BJ (cell line): Measurements from ENCODE around the gene GCAT. TPM values are rescaled to one million over a fixed set of nuclear protein-coding genes. Genes with fewer than 3 reads are reported as not detected.
A peak's percentile ranks its signal among the peaks of the same experiment; 100 is the strongest.

Experiments used
- CTCF ChIA-PET: fragments of 350-600 bp; formaldehyde crosslinking; extraction: SDS; loops from one replicate; lab custom pipeline; 2021; ENCODE audit warnings: antibody characterized with exemption, inconsistent platforms; lab: Yijun Ruan, JAX
- POLR2A ChIA-PET: fragments of 300-600 bp; sonication (Branson Sonifier 250); formaldehyde crosslinking; extraction: SDS; loops from one replicate; lab custom pipeline; 2021; ENCODE audit warnings: antibody characterized with exemption; lab: Charles Lee
- DNase-seq: peaks from one replicate; pipeline ENCODE4 v3.0.0-alpha.2; 2011; ENCODE audit warnings: low read depth
- H3K27me3 ChIP-seq: 2 replicates; pipeline ENCODE4 v1.6.0; 2011; ENCODE audit warnings: low read length; ENCODE audit not compliant: control insufficient read depth, insufficient read depth
- H3K36me3 ChIP-seq: 2 replicates; pipeline ENCODE4 v1.5.1; 2011; ENCODE audit warnings: low read length; ENCODE audit not compliant: control insufficient read depth, insufficient read depth
- H3K4me3 ChIP-seq: 2 replicates; pipeline ENCODE4 v1.5.1; 2011; ENCODE audit warnings: low read depth, mild to moderate bottlenecking, control low read depth, low read length
- polyA plus RNA-seq: library from polyadenylated mRNA; depleted of rRNA; stranded (reverse); fragments of >200 nt; gene quantifications from 2 replicates; pipeline ENCODE4 v1.2.3, GENCODE V29; 2011
- TF ChIP-seq, protein P1 (sequence below): IDR thresholded peaks from 2 replicates; pipeline ENCODE4 v1.5.1; 2011; ENCODE audit warnings: low read depth, mild to moderate bottlenecking, control low read depth, inconsistent platforms, low read length, moderate library complexity; ENCODE audit not compliant: insufficient read depth

GCAT gene
- polyA plus RNA-seq, 1 experiment: 24.9 TPM

DNA sequence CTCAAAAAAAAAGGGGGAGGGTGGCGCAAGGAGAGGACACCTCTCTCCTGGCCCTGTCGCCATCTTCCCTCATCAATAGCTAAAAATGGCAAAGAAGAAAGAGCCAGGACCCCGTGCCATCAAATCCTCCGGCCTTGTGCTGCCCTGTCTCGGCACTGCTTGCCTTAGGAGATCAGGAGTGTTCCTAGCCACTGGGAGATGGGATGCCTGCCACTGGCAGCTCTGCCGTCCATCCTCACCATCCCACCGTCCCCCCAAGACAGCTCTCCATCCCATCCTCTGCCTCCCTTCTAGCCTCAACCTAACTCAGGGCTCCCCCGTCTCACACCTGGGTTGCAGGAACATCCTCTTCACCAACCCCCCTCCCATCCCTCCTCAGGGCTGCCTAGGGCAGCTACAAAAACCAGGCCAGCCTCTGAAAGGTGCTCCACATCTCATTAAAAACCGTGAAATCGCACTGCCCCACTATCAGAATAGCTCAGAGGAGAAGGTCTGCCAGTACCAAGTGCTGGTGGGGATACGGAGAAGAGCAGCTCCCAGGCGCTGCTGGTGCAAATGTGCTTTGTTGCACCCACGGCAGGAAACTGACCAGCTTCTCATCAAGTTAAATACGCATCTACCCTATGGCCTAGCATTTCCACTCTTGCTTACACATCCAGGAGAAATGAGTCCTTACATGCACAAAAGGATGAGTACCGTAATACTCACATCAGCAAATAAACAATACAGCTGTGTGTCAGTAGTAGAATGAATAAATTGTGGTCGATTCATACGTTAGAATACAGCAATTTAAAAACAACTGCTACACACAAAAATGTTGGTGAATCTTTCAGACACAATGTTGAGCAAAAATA is 31.7 kb upstream of the GCAT start:
- H3K4me3 ChIP-seq: no peak overlapping the region
- no peaks in the 10 kb centered on the region; the same call in 1 of the 2 replicates for H3K27me3 ChIP-seq
- TF ChIP-seq, protein P1, sequence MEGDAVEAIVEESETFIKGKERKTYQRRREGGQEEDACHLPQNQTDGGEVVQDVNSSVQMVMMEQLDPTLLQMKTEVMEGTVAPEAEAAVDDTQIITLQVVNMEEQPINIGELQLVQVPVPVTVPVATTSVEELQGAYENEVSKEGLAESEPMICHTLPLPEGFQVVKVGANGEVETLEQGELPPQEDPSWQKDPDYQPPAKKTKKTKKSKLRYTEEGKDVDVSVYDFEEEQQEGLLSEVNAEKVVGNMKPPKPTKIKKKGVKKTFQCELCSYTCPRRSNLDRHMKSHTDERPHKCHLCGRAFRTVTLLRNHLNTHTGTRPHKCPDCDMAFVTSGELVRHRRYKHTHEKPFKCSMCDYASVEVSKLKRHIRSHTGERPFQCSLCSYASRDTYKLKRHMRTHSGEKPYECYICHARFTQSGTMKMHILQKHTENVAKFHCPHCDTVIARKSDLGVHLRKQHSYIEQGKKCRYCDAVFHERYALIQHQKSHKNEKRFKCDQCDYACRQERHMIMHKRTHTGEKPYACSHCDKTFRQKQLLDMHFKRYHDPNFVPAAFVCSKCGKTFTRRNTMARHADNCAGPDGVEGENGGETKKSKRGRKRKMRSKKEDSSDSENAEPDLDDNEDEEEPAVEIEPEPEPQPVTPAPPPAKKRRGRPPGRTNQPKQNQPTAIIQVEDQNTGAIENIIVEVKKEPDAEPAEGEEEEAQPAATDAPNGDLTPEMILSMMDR: no peak
- POLR2A ChIA-PET: no interaction called here
- CTCF ChIA-PET: interaction anchor here (0.9 to 1.5 kb wide), 3 partner anchors 9 to 133 kb away, joined by 4 to 6 read pairs (median 5); no protein-coding TSS in a partner anchor
- peak; percentile 44 for DNase-seq
- H3K36me3 ChIP-seq: peaks cover 24% of the 10 kb centered on the region

GRCh38 chr22:37776639-37777005 is 31.1 kb upstream of the GCAT start:
- no peak for DNase-seq
- H3K36me3 ChIP-seq: peaks cover 19% of the 10 kb centered on the region
- no peak overlapping the region for H3K4me3 ChIP-seq
- no peaks in the 10 kb centered on the region; the same call in 1 of the 2 replicates for H3K27me3 ChIP-seq
- TF ChIP-seq, protein P1: no peak
- ChIA-PET CTCF (interaction anchor here (1.0 to 1.5 kb wide), 3 partner anchors 9 to 134 kb away, joined by 5 to 6 read pairs (median 5); no protein-coding TSS in a partner anchor), POLR2A (no interaction called here)

GRCh38 chr22:37777122-37777687 is 30.5 kb upstream of the GCAT start:
- TF ChIP-seq, protein P1: no peak
- Histone ChIP-seq H3K4me3 (no peak overlapping the region), H3K36me3 (peaks cover 15% of the 10 kb centered on the region), H3K27me3 (no peaks in the 10 kb centered on the region; the same call in 1 of the 2 replicates)
- CTCF ChIA-PET: interaction anchor here (1.3 to 1.5 kb wide), 2 partner anchors 9 to 10 kb away, joined by 5 read pairs; no protein-coding TSS in a partner anchor
- POLR2A ChIA-PET: no interaction called here
- DNase-seq: peak; percentile 82

DNA sequence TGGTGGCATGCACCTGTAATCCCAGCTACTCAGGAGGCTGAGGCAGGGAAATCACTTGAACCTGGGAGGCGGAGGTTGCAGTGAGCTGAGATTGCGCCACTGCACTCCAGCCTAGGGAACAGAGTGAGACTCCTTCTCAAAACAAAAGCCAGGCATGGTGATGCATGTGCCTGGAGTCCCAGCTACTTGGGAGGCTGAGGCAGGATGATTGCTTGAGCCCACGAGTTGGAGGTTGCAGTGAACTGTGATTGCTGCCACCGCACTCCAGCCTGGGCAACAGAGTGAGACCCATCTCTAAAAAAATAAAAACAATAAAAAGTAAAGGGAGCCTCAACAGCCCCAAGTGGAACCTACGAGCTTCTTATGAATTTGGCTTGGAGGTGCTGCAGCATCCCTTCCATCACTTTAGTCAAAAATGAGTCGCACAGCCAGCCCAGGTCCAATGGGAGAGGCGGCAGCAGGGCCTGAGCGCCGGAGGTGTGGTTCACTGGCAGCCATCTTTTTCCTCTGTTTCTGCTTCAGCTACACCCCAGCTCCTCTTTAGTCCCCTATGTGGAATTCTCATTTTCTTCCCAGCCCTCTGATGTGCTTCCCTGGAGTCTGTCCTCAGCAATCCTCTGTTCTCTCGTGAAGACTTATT is 29.2 kb upstream of the GCAT start:
- Histone ChIP-seq H3K36me3 (peaks cover 8% of the 10 kb centered on the region), H3K27me3 (no peaks in the 10 kb centered on the region; the same call in 1 of the 2 replicates), H3K4me3 (no peak overlapping the region)
- DNase-seq: no peak
- POLR2A ChIA-PET: interaction anchor here (0.6 kb wide), 1 partner anchor 174 kb away, joined by 5 read pairs; no protein-coding TSS in a partner anchor
- TF ChIP-seq, protein P1: no peak
- CTCF ChIA-PET: no interaction called here
